Cortex of kidney (tissue), 1 donor: ENCODE data around the gene NUB1.

Experiments
- DNase-seq: peaks from one replicate; lab custom pipeline; 2025; lab: John Stamatoyannopoulos, UW

NUB1 gene

DNA sequence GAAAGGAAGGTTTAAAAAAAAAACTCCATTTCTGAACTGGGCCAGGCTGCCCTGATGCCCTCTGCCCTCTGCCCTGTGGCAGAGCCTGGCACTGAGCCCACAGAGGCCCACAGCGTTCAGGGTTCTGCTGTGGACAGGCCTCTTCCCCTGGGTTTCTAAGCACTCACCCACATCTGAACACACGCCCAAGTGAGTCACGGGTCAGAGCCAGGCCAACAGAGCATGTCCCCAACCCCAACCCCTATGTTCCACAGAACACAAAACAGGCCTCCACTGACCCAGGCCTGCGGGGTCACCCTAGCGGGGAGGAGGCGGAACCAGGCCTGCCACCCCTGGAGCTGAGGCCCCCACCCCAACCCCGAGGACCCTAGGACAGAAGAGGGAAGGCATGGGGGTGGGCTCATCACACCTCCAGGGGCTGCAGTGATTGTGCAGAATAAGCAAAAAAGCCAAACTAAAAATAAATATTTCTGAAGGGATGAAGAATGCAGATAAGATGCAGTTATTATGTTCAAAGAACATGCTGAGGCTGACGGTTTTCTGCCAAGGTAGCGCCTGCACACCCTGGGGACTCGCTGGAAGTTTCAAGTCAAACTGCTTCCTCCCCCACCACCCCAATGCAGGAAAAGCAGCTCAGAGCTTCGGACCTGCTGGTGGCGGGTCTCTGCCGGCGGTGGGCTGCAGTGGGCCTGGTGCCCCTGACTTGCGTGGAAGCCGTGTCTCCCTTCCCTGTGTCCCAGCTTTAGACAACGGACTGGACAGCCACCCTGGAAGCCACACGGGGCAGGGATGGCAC is 62.8 kb downstream of the NUB1 start:
- no peak for DNase-seq

DNA sequence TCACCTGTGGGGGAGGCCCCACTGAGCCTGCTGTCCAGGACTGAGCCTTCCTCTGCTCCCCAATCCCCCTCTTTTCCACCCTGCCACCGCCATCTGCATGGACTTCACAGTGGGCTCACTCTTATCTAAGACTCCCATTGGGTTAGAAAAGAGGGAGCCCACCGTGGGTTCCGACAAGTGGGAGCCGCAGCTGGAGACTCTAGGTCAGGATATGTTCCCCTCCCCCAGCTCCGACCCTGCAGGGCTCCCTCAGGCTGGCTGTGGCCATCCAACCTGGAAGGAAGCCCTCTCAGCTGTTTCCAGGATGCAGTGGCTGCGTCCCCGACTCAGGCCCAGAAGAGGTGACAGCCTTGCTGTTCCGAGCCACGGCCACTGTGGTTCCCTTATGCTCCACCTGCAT is 63.4 kb downstream of the NUB1 start:
- DNase-seq = no peak

DNA sequence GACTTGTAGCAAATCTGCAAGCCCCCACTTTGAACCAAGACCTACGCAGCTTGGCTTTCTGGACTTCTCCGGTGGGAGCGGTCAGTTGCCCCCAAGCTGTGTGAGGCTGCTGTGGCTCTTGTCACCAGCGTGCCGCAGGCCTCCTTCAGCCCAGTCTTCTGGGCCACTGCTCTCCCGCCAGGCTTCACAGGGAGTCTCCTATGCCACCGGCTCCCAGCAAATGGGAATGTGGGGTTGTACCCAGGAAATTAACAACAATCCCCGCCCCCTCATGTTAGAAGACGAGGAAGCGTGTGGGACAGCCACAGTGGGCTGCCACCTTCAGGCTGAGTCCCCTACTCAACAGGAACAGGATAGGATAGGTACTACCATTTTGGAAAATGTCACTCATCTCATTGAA is 64.0 kb downstream of the NUB1 start:
- no peak for DNase-seq

DNA sequence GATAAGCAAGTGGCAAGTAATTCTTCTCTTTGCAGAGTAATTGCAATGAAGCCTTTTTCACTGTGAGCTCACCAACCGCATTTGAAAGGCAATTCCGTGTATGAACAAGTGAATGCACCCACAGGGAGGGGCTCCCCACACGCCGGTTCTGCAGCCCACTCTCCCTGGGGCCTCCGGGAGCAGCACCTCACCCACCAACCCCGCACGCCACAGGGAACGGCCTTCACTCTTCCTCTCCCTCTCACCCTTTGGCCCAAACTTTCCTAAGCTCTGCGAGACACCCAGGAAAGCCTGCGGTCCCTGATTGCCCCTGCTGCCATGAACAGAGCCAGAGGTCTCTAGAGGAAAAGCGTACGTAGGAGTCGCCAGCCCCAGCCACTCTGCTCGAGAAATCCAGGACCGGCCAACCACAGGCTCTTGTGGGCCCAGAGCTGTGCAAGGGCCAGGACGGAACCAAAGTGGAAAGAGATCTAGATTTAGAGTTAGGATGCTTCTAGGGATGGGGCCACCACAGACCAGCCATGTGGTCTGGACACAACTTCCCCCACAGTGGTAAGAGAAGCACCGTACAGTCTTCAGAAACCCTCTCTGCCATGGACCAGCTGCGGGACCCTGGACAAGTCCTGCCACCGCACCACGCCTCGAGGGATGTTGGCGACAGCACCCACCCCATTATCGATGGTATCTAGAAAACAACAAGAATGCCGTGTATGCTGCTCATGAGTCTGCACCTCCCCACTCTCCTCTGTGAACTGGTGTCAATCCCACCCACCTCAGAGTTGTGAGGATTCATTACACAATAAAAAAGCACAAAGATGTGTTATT is 64.7 kb downstream of the NUB1 start:
- DNase-seq = no peak

DNA sequence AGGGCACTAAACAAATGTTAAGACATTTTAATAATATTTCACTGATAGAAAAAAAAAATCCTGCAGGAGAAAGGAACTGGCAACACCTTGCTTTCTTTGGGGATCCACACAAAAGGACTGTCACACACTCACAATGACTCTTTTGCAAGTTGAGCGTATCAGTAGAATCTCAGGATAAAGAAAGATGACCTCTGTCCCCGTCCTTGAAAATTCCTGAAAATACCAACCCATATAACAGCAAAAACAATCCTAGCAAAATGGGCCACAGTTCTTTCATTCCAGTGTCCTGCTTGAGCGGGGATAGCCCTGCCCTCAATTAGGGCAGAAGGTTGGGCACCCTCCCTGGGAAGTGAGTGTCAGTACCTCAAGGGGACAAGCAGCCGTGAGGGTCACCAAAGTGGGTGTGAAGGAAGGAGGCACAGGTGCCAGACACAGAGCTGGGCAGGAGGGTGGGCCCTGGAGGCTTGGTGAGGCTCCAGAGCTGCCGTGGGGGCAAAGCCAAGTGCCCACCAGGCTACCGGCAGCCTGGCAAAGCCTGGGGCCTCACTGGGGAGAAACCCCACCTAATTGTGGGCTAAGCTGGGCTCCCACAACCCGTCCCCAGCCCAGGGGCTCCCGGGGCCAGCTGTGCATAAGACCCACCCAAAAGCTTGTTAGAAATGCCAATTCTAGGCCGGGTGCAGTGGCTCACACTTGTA is 65.4 kb downstream of the NUB1 start:
- DNase-seq = no peak

DNA sequence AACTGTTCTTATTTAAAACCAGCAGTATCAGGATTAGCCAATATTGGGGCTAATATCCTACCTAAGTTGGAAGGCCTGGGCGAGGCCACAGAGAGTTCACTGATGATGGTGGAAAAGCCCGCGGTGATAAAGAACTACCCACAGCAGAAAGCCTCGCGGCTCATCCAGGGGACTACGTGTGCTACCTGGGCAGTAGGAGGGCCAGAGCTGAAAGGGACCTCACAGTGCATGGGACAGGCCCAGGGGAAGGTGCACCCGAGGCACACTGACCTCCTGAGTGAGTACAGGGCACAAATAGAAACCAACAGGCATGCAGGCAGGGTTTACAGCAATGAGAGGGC is 66.9 kb downstream of the NUB1 start:
- DNase-seq = no peak

DNA sequence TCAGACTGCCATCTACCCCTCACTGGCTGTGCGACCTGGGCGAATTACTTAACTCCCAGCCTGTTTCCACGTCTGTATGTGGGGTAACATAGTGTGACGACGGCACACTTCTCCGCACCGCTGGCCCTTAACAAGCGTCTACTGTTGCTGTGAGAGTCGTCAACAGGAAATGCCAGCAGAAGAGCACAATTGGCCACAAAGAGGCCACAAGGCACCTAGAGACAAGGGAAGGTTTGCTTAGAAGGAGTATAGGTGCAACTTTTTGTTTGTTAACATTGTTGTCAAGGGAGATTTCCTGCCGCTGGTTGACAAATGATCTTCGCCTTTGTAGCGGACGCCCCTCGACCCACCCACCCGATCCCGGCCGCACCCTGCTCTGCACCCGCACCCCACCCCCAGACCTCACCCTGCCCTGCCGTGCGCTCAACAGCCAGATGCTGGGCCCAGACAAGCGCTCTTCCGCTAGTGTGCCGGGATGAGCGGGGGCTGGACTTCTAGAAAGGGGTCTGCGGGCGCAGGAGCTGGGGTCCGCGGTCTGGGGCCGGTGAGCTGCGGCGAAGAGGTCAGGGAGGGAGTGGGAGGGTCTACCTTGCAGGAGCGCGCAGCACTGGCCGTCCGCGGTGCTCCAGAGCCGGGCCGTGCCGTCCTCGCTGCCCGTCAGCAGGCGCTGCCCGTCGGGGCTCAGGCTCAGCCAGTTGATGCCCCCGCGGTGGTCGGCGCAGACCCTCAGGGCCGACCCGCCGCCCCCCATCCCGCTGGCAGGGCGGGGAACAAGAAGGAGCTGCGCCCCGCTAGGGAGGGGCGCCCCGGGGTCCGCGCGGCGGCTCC is 67.4 kb downstream of the NUB1 start:
- no peak for DNase-seq

DNA sequence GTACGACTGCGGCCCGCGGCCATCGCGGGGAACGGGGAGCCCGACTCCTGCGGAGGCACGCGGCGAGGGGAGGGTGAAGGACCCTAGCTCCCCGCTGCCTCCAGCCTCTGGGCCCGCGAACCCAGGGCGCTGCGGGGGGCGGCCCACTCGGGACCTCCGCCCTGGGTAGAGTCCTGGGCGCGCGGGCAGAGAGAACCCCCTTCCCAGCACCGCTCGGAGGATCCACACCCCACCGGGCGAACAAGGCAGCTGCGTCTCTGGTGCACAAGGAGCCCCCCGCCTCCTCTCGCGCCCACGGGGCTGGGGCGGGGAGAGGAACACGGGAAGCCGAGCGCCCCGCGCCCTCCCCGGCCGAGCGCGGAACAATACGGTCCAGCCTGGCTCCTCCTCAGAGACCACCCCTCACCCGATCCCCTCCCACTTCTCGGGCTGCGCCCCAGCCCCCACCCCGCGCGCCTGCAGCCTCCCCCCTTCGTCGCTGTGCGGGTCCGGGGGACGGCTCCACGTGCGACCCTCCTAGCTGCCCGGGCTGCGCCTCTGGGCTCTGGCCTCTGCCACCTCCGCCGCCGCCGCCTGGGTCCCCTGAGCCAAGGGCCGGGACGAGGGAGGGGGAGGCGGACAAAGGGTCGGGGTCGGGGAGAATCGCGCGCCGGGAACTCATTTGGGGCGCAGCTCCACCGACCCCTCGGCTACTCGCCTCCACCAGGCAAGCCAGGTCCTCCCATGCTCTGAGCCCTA is 68.2 kb downstream of the NUB1 start, which contains the start of gene WDR86:
WDR86 (minus strand) TSS at position 372 of the 738 bp plus-strand sequence. CDS start 449 bp downstream, outside the sequence.
- DNase-seq = no peak

DNA sequence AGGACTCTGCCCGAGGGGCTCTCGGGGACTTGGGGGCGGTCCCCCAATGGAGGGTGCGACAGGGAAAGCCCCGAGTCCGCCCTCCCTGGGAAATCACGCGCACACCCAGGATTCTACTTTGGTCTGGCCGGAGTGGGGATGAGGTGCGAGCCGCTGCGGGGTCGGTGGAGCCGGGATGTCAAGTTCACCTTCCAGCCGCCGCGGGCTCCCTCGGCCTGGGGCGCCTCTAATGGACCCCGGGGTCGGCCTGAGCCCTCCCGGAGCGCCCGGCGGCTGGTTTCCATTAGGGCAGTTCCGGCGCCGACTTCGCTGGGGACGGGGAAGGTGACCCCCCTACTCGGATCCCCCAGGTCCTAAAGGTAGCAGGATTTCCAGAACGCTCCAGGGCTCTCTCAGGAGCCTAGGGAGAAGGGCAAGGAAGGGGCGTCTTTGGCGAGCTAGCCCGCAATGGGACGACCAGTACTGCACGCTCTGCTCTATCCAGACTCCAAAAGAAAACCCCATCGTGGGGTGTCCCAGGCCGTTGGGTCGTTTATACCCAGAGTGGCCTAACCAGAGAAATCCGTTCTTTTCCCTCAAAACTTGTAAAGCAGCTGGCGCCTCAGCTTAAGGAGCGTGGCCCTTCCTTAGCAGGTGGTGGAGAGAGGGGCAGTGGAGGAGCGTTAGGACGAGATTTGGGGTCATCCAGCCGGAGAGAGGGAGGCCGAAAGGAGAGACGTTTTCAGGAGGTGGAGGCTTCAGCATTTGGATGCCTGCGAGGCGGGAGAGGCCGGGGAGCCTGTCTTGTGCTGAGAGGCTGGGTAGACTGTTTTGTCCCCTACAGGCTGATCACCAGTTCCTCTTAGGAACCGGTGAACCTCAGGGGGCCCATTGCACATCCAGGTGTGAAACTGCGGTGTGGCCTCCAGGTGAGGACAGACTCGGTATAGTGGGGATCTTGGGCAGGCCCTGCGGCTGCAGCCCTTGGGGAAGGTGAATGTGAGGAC is 69.1 kb downstream of the NUB1 start:
- no peak for DNase-seq

DNA sequence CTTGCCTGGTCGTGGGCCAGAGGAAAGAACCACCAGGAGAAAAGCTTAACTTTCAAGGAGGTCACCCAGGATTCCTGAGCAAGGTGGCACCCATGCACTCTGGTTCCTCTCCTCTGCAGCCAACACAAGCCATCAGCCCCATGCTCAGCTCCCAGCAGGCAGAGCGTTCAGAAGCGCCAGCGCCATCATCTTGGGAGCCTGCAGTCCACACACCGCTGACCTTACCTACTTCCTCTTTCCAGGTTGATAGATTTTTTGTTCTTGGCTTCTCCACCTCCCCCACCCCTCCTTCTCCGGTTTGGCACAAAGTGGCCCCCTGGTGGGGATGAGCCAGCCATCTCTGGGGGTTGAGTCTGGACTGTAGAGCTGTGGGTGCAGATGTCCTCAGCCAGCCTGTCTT is 69.9 kb downstream of the NUB1 start:
- DNase-seq = no peak

DNA sequence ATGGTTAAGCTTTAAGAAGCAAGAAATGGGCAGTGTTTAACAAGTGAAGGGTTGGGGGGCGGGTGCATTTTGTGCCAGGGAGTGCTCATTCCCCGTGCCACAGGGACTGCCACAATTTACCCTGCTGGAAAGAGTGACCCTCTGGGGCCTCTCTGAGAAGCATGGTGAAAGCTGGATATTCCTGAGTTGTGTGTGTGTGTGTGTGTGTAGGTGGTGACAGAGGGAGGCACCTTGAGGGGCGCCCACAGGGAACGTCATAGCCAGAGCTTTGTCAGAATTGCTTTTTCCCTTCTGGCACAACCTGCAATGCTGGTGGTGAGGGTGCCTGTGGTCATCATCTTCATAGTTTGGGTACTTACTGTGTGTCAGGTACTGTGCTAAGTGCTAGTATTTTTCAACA is 70.7 kb downstream of the NUB1 start:
- no peak for DNase-seq

DNA sequence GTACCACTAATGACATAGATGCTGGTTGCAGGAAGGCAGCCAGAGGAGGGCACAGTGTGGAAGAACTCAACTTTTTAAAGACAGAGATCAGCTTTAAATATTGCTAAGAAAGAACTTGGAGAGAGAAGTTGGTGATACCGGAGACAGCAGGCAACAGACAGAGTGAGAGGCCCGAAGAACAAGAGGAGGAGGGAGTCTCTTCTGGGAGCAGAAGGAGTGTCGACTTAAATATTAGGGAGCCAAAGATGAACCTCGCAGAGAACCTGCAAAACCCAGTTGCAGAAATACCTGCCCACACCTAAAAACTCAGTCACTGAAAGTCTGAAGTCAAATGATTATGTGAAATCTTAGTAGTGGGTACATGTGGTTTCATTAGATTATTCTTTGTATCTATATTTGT is 71.6 kb downstream of the NUB1 start:
- DNase-seq = no peak

DNA sequence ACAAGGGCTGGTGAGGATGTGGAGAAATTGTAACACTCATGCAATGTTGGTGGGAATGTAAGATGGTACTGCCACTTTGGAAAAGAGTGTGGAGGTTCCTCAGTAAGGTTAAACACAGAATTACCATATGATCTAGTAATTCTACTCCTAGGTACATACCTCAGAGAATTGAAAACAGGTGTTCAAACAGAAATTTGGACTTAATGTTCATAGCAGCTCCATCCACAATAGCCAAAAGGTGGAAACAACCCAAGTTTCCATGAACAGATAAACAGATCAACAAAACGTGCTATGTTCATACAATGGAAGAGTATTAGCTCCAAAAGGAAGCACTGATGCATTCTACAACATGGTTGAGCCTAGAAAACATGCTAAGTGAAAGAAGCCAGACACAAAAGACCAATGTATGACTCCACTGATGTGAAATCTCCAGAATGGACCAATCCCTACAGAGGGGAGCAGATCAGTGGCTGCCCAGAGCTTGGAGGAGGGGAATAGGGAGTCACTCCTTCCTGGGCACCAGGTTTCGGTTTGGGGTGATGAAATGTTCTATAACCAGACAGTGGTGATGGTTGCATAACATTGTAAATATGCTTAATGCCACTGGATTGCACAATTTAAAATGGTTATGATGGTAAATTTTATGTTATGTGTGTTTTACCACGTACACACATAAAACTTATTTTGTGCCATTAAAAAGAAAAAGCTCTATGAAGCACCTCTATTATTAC is 73.9 kb downstream of the NUB1 start:
- DNase-seq = no peak

DNA sequence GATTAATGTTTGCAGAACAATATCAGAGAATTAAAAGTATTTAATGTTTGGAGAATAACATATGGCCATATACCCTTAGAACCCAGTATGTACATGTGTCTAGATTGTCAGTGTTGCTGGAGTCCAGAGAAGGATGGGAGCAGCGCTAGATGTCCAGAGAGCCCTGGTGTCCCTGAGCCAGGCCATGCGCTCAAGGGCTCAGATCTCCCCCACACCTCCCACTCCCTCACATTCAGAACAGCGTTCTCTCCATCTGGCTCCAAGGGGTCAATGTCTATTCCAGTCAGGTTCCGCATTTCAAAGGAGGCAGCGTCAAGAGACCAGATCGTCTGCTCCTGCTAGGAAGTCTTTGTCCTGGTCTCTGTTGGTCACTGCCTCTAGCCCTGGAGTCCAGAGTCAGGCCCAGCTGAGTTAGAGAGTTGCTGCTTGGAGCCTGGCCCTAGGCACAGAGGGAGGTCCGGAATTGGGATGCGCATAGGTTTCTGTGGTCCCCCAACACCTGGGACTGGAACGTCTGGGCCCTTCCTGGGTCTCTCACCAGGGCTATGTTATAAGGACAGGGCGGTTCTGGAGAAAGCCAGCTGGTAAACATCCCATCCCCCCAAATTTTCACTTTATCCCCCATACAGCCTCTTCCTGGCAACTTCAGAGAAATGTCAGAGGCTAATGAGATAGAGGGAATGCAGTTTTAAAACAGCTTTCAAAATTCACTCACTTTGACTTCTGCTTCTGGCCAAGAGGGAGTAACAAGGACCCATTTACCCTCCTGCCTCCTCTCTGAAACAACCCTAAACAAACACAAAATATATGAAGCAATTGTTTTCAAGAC is 74.7 kb downstream of the NUB1 start:
- no peak for DNase-seq

DNA sequence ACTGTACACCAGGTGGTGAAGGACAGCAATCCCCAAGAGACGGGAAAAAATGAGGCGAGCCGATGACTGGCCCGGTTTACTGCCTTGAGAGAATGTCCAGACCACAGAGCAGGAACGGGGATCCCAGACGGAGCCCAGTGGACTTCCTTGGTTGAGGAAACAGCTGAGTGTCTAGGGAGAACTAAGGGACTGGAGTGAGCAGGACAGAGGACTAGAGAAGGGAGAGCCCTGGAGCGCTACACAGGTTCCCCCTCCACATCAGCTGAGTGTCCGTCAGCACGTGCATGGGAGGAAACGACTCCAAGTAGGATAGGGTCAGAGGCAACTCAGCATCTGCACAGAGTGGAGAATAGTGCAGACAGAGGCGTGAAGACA is 75.3 kb downstream of the NUB1 start:
- no peak for DNase-seq

DNA sequence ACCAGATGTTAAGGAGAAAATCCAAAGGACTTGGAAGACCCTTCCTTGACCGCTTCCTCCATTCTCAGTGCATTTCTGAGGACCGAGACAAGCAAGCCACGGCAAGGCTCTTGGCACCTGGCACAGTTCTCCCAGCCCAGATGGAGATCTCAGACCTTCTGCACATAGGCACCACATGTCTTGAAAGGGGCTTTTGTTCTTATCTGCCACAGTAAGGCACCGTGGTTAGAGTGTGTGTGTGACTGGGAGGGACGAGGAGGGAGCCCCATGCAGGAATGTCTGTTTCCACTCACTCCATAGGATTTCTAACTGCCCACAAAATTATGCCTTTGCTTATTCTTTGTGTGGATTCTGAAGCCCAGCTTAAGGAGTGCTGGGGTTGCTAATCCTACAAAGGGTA is 78.5 kb downstream of the NUB1 start:
- no peak for DNase-seq

DNA sequence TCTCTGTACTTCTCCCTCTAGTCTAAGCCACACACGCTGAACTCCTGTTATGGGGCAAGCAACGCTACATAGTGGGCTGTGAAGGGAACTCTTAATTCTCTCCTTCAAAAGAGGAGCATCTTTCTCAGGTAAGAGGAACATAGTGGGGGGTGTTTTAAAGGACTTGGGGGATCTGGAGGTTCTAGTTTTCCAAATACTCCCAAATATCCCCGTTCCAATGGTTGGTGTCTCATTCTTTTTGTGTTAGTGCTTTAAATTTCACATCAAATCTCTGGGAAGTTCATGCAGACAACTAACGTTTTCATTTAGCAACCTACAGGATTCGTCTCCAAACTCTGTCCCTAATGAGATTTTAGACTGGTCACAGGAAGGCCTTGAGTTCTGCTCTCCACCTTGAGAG is 80.6 kb downstream of the NUB1 start:
- DNase-seq = no peak

DNA sequence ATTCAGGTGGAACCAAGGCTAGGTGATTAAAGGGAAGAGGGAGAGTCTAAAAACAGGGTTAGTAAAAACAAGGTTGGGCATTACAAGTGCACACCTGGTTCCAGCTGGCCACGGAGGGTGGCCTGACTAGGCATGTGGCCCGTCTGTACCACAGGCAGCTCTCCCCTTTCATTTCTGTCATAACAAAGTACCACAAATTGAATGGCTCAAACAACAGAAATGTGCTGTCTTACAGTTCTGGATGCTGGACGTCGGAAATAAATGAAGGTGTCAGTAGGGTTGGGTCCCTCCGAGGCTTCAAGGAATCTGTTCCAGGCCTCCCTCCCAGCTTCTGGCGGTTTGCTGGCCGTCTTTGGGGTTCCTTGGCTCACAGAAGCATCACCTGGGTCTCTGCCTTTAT is 81.6 kb downstream of the NUB1 start:
- DNase-seq = no peak
